ENCODE results near the gene PXMP2.

Gene PXMP2

GRCh38 chr12:132646850-132647249, 40.5 kb upstream of the PXMP2 start:
- H3K4me1 ChIP-seq: no peaks in the 10 kb centered on the region
- no peaks in the 10 kb centered on the region for H3K27me3 ChIP-seq
- no peak overlapping the region for H3K4me2 ChIP-seq
- no peak for TF ChIP-seq Cebpa-rat (IDR thresholded peaks at IDR 0.05)
- H3K4me3 ChIP-seq: no peak overlapping the region
- no peak overlapping the region for H3K9ac ChIP-seq
- no peak overlapping the region for H3K27ac ChIP-seq
- H4K20me1 ChIP-seq: peaks cover 18% of the 10 kb centered on the region
- H3K36me3 ChIP-seq: peaks cover 96% of the 10 kb centered on the region
- no peaks in the 10 kb centered on the region for H3K9me3 ChIP-seq

- H3K9ac ChIP-seq: no peak overlapping the region
- TF ChIP-seq Cebpa-rat (IDR thresholded peaks at IDR 0.05): no peak
- H3K36me3 ChIP-seq: peaks cover 96% of the 10 kb centered on the region
- H3K4me1 ChIP-seq: no peaks in the 10 kb centered on the region
- H4K20me1 ChIP-seq: peaks cover 16% of the 10 kb centered on the region; the same call in 1 of the 2 replicates
- H3K4me2 ChIP-seq: no peak overlapping the region
- no peaks in the 10 kb centered on the region for H3K9me3 ChIP-seq
- H3K27me3 ChIP-seq: no peaks in the 10 kb centered on the region
- H3K4me3 ChIP-seq: no peak overlapping the region
- H3K27ac ChIP-seq: no peak overlapping the region
Observed at GRCh38 chr12:132647858-132648257, 39.5 kb upstream of the PXMP2 start.

GRCh38 chr12:132648616-132649225, 38.7 kb upstream of the PXMP2 start:
- TF ChIP-seq Cebpa-rat (IDR thresholded peaks at IDR 0.05): no peak
- Histone ChIP-seq H3K4me2 (no peak overlapping the region), H3K9me3 (no peaks in the 10 kb centered on the region), H4K20me1 (peaks cover 16% of the 10 kb centered on the region; the same call in 1 of the 2 replicates), H3K4me3 (no peak overlapping the region), H3K27me3 (no peaks in the 10 kb centered on the region), H3K9ac (no peak overlapping the region), H3K4me1 (no peaks in the 10 kb centered on the region), H3K27ac (no peak overlapping the region), H3K36me3 (peaks cover 95% of the 10 kb centered on the region)

- no peak overlapping the region for H3K27ac ChIP-seq
- no peak for TF ChIP-seq Cebpa-rat (IDR thresholded peaks at IDR 0.05)
- H3K9ac ChIP-seq: no peak overlapping the region
- H3K27me3 ChIP-seq: no peaks in the 10 kb centered on the region
- peaks cover 16% of the 10 kb centered on the region; the same call in 1 of the 2 replicates for H4K20me1 ChIP-seq
- H3K4me2 ChIP-seq: no peak overlapping the region
- no peaks in the 10 kb centered on the region; the same call in 1 of the 2 replicates for H3K4me1 ChIP-seq
- peaks cover 95% of the 10 kb centered on the region for H3K36me3 ChIP-seq
- H3K9me3 ChIP-seq: no peaks in the 10 kb centered on the region
- H3K4me3 ChIP-seq: no peak overlapping the region
Observed at GRCh38 chr12:132649226-132649945, 38.0 kb upstream of the PXMP2 start.

GRCh38 chr12:132651444-132652100, 35.8 kb upstream of the PXMP2 start:
- peaks cover 99% of the 10 kb centered on the region for H3K36me3 ChIP-seq

GRCh38 chr12:132653567-132654290, 33.7 kb upstream of the PXMP2 start:
- no peaks in the 10 kb centered on the region for H3K9me3 ChIP-seq
- TF ChIP-seq Cebpa-rat (IDR thresholded peaks at IDR 0.05): no peak
- no peak overlapping the region for H3K9ac ChIP-seq
- H3K4me3 ChIP-seq: no peak overlapping the region
- no peaks in the 10 kb centered on the region for H3K27me3 ChIP-seq
- no peak overlapping the region for H3K4me2 ChIP-seq
- H3K36me3 ChIP-seq: peaks cover 97% of the 10 kb centered on the region
- no peak overlapping the region for H3K27ac ChIP-seq
- H4K20me1 ChIP-seq: peaks cover 13% of the 10 kb centered on the region; the same call in 1 of the 2 replicates
- H3K4me1 ChIP-seq: peaks cover 32% of the 10 kb centered on the region

More at GRCh38 chr12:132651444-132652100, 35.8 kb upstream of the PXMP2 start:
- H3K4me2 ChIP-seq: no peak overlapping the region
- H3K4me1 ChIP-seq: peaks cover 11% of the 10 kb centered on the region; the same call in 1 of the 2 replicates
- peaks cover 16% of the 10 kb centered on the region; the same call in 1 of the 2 replicates for H4K20me1 ChIP-seq
- H3K9ac ChIP-seq: no peak overlapping the region
- H3K4me3 ChIP-seq: no peak overlapping the region
- H3K27me3 ChIP-seq: no peaks in the 10 kb centered on the region
- no peak overlapping the region for H3K27ac ChIP-seq
- H3K9me3 ChIP-seq: no peaks in the 10 kb centered on the region
- no peak for TF ChIP-seq Cebpa-rat (IDR thresholded peaks at IDR 0.05)

GRCh38 chr12:132657004-132657727, 30.2 kb upstream of the PXMP2 start:
- Histone ChIP-seq H3K27ac (peak overlapping the region; percentile 87), H3K36me3 (peaks cover 97% of the 10 kb centered on the region), H3K4me2 (peak overlapping the region; percentile 92), H3K9ac (peak overlapping the region; percentile 67; the same call in 1 of the 2 replicates), H3K27me3 (no peaks in the 10 kb centered on the region), H3K4me3 (no peak overlapping the region), H3K9me3 (no peaks in the 10 kb centered on the region), H4K20me1 (no peaks in the 10 kb centered on the region), H3K4me1 (peaks cover 67% of the 10 kb centered on the region)
- TF ChIP-seq Cebpa-rat (IDR thresholded peaks at IDR 0.05): no peak

GRCh38 chr12:132658149-132658894, 29.1 kb upstream of the PXMP2 start:
- no peak for TF ChIP-seq Cebpa-rat (IDR thresholded peaks at IDR 0.05)
- no peaks in the 10 kb centered on the region for H3K9me3 ChIP-seq
- H3K4me1 ChIP-seq: peaks cover 78% of the 10 kb centered on the region
- no peaks in the 10 kb centered on the region for H4K20me1 ChIP-seq
- H3K36me3 ChIP-seq: peaks cover 94% of the 10 kb centered on the region
- no peak overlapping the region for H3K4me3 ChIP-seq
- peak overlapping the region; percentile 92 for H3K4me2 ChIP-seq
- H3K9ac ChIP-seq: peak overlapping the region; percentile 67
- H3K27me3 ChIP-seq: no peaks in the 10 kb centered on the region
- H3K27ac ChIP-seq: peak overlapping the region; percentile 87
